Kidney (tissue), 14 donors: ENCODE results near the gene JMJD1C. TPM values are rescaled to one million over a fixed set of nuclear protein-coding genes. Genes with fewer than 3 reads are reported as not detected.

ENCODE experiments used
- DNase-seq, 5 donors: peaks; one replicate each; pipeline ENCODE4 v3.0.0-alpha.2; 2013 to 2020
- FAIRE-seq: peaks from 2 replicates; lab custom pipeline; 2012; peaks lifted over from hg19 to GRCh38; lab: Jason Lieb, UNC
- H3K27ac ChIP-seq, 2 donors: one replicate each; pipeline ENCODE4 v1.7.0; 2013; ENCODE audit warnings: low read depth in 2 of 2, low read length in 2 of 2, inconsistent platforms in 1 of 2
- H3K27me3 ChIP-seq: one replicate; pipeline ENCODE4 v1.7.1; 2013; ENCODE audit warnings: low read length, inconsistent platforms; ENCODE audit not compliant: control insufficient read depth, insufficient read depth
- H3K36me3 ChIP-seq, 3 donors: one replicate each; pipeline versions ENCODE4 v1.7.0 to v1.7.1; 2013; ENCODE audit warnings: low read length in 3 of 3, control low read depth in 1 of 3, inconsistent platforms in 1 of 3; ENCODE audit not compliant: insufficient read depth in 3 of 3, control insufficient read depth in 2 of 3
- H3K4me1 ChIP-seq, 3 donors: one replicate each; pipeline versions ENCODE4 v1.7.0 to v1.7.1; 2013; ENCODE audit warnings: low read length in 3 of 3, inconsistent platforms in 1 of 3, low read depth in 1 of 3; ENCODE audit not compliant: control insufficient read depth in 2 of 3, insufficient read depth in 2 of 3
- H3K4me3 ChIP-seq, 3 donors: one replicate each; pipeline versions ENCODE4 v1.7.0 to v1.8.1; 2013; ENCODE audit warnings: low read length in 3 of 3, control low read depth in 1 of 3, inconsistent platforms in 1 of 3
- H3K9ac ChIP-seq, 3 donors: one replicate each; pipeline versions ENCODE4 v1.7.0 to v1.7.1; 2013; ENCODE audit warnings: low read length in 3 of 3, control low read depth in 1 of 3, inconsistent platforms in 1 of 3
- H3K9me3 ChIP-seq, 3 donors: one replicate each; pipeline versions ENCODE4 v1.7.0 to v1.7.1; 2013; ENCODE audit warnings: low read length in 3 of 3, control low read depth in 1 of 3, inconsistent platforms in 1 of 3; ENCODE audit not compliant: control insufficient read depth in 2 of 3, insufficient read depth in 1 of 3
- intact Hi-C: fragments of 100-400 bp; cut with DNase I; formaldehyde crosslinking; loops from one replicate; pipeline ENCODE4 v1.11.1; 2022
- polyA plus RNA-seq: library from polyadenylated mRNA; stranded (reverse); fragments of 350-450 nt; fragmentation: Illumina TruSeq; extraction: RNeasy Lipid Tissue Mini Kit (QIAGEN cat#74804); gene quantifications from one replicate; pipeline ENCODE4 v1.2.3, GENCODE V29; 2014; ENCODE audit warnings: low read depth, low replicate concordance; ENCODE audit not compliant: insufficient read depth
- total RNA-seq: library from RNA; stranded (reverse); fragmentation: NEBNext Ultra II Directional; extraction: Animal tissue kit (Norgen Biotek cat#: 25700); gene quantifications from one replicate; pipeline ENCODE4 v1.2.1, GENCODE V29; 2021
- TF ChIP-seq, protein P1 (sequence below): IDR thresholded peaks from 3 replicates; pipeline ENCODE4 v1.5.1; 2012; ENCODE audit warnings: mild to moderate bottlenecking, moderate library complexity, borderline replicate concordance; ENCODE audit not compliant: insufficient read depth; ENCODE audit errors: extremely low read depth
- donor health status: control.
- donor health status: control.
- donor health status: control.
- donor health status: control.
- donor health status: control.
- donor health status: DM: yes; HTN: yes; CAD: no.
- donor health status: Normal renal cell carcinoma (clear cell type).

JMJD1C gene
- total and polyA plus RNA-seq, 2 donors from 2014 or later: 18.9 to 92.9 TPM

DNA sequence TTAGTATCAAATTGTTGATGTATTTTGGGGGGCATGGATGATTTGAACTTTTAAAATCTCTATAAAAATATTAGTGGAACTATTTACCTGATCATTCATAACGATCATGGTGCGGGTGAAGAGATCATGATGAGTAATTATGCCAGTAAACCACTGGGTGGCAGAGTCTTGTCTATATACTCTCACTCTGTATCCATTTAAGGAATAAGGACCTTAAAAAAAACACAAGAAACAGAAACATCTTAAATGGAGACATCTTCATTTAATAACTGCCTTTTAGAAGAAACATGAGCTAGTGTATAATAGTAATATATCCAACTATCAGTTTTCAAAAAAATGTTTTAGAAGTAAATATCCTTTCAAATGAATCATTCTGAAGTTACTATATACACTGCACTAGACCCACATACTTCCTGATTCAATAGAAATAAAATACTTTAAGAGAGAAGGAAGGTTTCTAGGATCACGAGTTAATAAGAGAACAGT lies 248.6 kb downstream of the JMJD1C start:
- H3K27ac ChIP-seq: no peak overlapping the region
- FAIRE-seq: peak; percentile 93
- TF ChIP-seq, protein P1, sequence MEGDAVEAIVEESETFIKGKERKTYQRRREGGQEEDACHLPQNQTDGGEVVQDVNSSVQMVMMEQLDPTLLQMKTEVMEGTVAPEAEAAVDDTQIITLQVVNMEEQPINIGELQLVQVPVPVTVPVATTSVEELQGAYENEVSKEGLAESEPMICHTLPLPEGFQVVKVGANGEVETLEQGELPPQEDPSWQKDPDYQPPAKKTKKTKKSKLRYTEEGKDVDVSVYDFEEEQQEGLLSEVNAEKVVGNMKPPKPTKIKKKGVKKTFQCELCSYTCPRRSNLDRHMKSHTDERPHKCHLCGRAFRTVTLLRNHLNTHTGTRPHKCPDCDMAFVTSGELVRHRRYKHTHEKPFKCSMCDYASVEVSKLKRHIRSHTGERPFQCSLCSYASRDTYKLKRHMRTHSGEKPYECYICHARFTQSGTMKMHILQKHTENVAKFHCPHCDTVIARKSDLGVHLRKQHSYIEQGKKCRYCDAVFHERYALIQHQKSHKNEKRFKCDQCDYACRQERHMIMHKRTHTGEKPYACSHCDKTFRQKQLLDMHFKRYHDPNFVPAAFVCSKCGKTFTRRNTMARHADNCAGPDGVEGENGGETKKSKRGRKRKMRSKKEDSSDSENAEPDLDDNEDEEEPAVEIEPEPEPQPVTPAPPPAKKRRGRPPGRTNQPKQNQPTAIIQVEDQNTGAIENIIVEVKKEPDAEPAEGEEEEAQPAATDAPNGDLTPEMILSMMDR: peak; percentile 53
- peaks cover 4 to 23% (median 12%) of the 10 kb centered on the region in 3 donors for H3K36me3 ChIP-seq
- H3K9ac ChIP-seq: no peak overlapping the region
- H3K4me3 ChIP-seq: no peak overlapping the region
- DNase-seq: peak in 2 of 5 donors; percentile 56 to 72
- H3K9me3 ChIP-seq: no peaks in the 10 kb centered on the region
- intact Hi-C loops: no loop called here
- peaks cover 0 to 5% (median 0%) of the 10 kb centered on the region in 3 donors for H3K4me1 ChIP-seq
- H3K27me3 ChIP-seq: no peaks in the 10 kb centered on the region

DNA sequence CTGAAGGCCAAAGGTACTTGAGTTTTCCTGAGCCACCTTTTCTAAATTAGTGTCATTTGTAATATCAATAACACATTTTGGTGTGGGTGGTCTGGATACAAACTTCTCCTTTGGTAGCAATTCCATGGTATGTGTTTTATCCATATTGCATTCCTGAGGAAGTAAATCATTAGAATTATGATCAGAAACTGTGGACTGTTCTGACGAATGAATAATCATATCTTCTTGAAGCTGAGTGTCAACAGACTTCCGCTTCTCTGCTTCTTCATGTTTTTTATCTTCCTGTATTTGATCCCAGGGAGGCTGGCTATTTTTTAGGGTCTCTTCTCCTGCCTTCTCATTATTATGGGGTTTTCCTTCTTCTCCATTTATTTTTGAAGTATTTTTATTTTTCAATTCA lies 251.2 kb downstream of the JMJD1C start:
- H3K9ac ChIP-seq: no peak overlapping the region
- H3K27ac ChIP-seq: no peak overlapping the region
- no peaks in the 10 kb centered on the region for H3K27me3 ChIP-seq
- peaks cover 8 to 23% (median 12%) of the 10 kb centered on the region in 3 donors for H3K36me3 ChIP-seq
- FAIRE-seq (no peak), DNase-seq (no peak)
- peaks cover 0 to 12% (median 2%) of the 10 kb centered on the region in 3 donors for H3K4me1 ChIP-seq
- TF ChIP-seq, protein P1: no peak
- intact Hi-C loops: no loop called here
- no peak overlapping the region for H3K4me3 ChIP-seq
- no peaks in the 10 kb centered on the region for H3K9me3 ChIP-seq

DNA sequence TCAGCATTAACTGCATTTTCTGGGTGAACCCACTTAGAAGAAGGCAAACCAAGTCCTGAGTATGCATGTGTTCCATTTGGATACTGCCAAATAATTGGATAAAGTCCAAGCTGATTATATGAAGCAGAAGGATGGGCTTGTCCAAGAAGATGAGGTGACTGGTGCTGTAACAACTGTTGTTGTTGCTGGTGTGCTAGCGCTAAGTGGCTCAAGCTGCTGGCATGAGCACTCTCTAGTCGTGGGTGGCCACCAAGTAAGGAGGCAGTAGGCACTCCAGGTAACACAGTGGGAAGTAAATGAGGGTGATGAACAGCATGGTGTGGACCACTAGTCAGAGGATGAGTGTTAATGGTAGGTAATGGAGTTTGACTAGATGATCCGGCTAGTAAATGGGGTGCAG lies 252.3 kb downstream of the JMJD1C start:
- Histone ChIP-seq H3K4me3 (no peak overlapping the region), H3K4me1 (peaks cover 0 to 12% (median 2%) of the 10 kb centered on the region in 3 donors), H3K27me3 (no peaks in the 10 kb centered on the region), H3K36me3 (peaks cover 8 to 23% (median 12%) of the 10 kb centered on the region in 3 donors), H3K9me3 (no peaks in the 10 kb centered on the region), H3K27ac (no peak overlapping the region), H3K9ac (no peak overlapping the region)
- TF ChIP-seq, protein P1: no peak
- intact Hi-C loops: no loop called here
- DNase-seq (no peak), FAIRE-seq (no peak)
